Measurements from ENCODE around the gene PXN.

DNA sequence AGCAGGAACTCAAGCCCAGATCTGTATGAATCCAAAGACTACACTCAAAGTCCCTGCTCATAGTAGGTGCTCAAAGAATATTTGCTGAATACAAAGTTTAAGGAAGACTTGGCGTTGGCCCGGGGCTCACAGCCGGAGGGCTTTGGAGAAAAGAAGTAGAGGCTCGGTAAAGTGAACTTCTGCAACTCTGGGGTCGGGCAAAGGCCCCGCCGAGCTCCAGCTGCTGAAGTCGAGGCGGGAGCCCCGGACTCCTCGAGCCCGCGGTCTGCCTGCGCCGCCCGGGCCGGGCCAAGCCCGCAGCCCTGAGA, 71.3 kb downstream of the PXN start:
- TF ChIP-seq, protein P1, sequence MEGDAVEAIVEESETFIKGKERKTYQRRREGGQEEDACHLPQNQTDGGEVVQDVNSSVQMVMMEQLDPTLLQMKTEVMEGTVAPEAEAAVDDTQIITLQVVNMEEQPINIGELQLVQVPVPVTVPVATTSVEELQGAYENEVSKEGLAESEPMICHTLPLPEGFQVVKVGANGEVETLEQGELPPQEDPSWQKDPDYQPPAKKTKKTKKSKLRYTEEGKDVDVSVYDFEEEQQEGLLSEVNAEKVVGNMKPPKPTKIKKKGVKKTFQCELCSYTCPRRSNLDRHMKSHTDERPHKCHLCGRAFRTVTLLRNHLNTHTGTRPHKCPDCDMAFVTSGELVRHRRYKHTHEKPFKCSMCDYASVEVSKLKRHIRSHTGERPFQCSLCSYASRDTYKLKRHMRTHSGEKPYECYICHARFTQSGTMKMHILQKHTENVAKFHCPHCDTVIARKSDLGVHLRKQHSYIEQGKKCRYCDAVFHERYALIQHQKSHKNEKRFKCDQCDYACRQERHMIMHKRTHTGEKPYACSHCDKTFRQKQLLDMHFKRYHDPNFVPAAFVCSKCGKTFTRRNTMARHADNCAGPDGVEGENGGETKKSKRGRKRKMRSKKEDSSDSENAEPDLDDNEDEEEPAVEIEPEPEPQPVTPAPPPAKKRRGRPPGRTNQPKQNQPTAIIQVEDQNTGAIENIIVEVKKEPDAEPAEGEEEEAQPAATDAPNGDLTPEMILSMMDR (IDR thresholded peaks at IDR 0.05; ENCODE audit: insufficient read depth, low read length): no peak
- TF ChIP-seq POLR2AphosphoS5 (IDR thresholded peaks at IDR 0.05; ENCODE audit: low read depth) (no peak), GABPA (IDR thresholded peaks at IDR 0.05; ENCODE audit: low read depth) (no peak), SPI1 (IDR thresholded peaks at IDR 0.05; ENCODE audit: borderline replicate concordance, low read depth) (no peak)
- TF ChIP-seq, protein P2, sequence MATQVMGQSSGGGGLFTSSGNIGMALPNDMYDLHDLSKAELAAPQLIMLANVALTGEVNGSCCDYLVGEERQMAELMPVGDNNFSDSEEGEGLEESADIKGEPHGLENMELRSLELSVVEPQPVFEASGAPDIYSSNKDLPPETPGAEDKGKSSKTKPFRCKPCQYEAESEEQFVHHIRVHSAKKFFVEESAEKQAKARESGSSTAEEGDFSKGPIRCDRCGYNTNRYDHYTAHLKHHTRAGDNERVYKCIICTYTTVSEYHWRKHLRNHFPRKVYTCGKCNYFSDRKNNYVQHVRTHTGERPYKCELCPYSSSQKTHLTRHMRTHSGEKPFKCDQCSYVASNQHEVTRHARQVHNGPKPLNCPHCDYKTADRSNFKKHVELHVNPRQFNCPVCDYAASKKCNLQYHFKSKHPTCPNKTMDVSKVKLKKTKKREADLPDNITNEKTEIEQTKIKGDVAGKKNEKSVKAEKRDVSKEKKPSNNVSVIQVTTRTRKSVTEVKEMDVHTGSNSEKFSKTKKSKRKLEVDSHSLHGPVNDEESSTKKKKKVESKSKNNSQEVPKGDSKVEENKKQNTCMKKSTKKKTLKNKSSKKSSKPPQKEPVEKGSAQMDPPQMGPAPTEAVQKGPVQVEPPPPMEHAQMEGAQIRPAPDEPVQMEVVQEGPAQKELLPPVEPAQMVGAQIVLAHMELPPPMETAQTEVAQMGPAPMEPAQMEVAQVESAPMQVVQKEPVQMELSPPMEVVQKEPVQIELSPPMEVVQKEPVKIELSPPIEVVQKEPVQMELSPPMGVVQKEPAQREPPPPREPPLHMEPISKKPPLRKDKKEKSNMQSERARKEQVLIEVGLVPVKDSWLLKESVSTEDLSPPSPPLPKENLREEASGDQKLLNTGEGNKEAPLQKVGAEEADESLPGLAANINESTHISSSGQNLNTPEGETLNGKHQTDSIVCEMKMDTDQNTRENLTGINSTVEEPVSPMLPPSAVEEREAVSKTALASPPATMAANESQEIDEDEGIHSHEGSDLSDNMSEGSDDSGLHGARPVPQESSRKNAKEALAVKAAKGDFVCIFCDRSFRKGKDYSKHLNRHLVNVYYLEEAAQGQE (IDR thresholded peaks at IDR 0.05; ENCODE audit: insufficient replicate concordance, low read depth): no peak
